HepG2 (cell line): Measurements from ENCODE around the gene PKLR. TPM values are rescaled to one million over a fixed set of nuclear protein-coding genes. Genes with fewer than 3 reads are reported as not detected.
A peak's percentile ranks its signal among the peaks of the same experiment; 100 is the strongest.

Experiments
- ATAD3A ChIP-seq: sonication (generic); formaldehyde crosslinking; IDR thresholded peaks from 2 replicates; pipeline ENCODE4 v1.4.0; 2020; ENCODE audit warnings: missing genetic modification reagents
- HNRNPLL ChIP-seq: fragments of 200-400 bp; formaldehyde crosslinking; IDR thresholded peaks from 2 replicates; pipeline ENCODE4 v1.6.1; 2017; ENCODE audit warnings: mild to moderate bottlenecking, low read depth, low read length; ENCODE audit not compliant: poor library complexity, severe bottlenecking
- NFAT5 ChIP-seq: sonication (generic); formaldehyde crosslinking; IDR thresholded peaks from 2 replicates; pipeline ENCODE4 v1.4.0; 2020; ENCODE audit warnings: missing genetic modification reagents
- NFE2 ChIP-seq: sonication (generic); formaldehyde crosslinking; IDR thresholded peaks from 2 replicates; pipeline ENCODE4 v1.4.0; 2020; ENCODE audit warnings: missing genetic modification reagents
- PHB2 ChIP-seq: fragments of 450-650 bp; IDR thresholded peaks from 2 replicates; pipeline ENCODE4 v1.6.1; 2018; ENCODE audit not compliant: partially characterized antibody
- POLR2AphosphoS5 ChIP-seq: IDR thresholded peaks from 2 replicates; pipeline ENCODE4 v1.6.1; 2012; ENCODE audit warnings: low read depth, low read length
- RARA ChIP-seq: IDR thresholded peaks from 2 replicates; pipeline ENCODE4 v1.6.1; 2016; ENCODE audit warnings: missing genetic modification reagents, missing compliant biosample characterization
- RFX1 ChIP-seq: fragments of 450-650 bp; IDR thresholded peaks from 2 replicates; pipeline ENCODE4 v1.6.1; 2017
- SNAPC4 ChIP-seq: sonication (generic); formaldehyde crosslinking; IDR thresholded peaks from 2 replicates; pipeline ENCODE4 v1.4.0; 2020; ENCODE audit warnings: mild to moderate bottlenecking, missing genetic modification reagents
- TAF1 ChIP-seq: sonication (generic); formaldehyde crosslinking; IDR thresholded peaks from 2 replicates; pipeline ENCODE4 v1.4.0; 2020; ENCODE audit warnings: missing genetic modification reagents
- TERF1 ChIP-seq: sonication (generic); formaldehyde crosslinking; IDR thresholded peaks from 2 replicates; pipeline ENCODE4 v1.8.0; 2022; ENCODE audit warnings: mild to moderate bottlenecking, missing genetic modification reagents, moderate library complexity
- U2AF2 ChIP-seq: fragments of 200-400 bp; formaldehyde crosslinking; IDR thresholded peaks from 2 replicates; pipeline ENCODE4 v1.6.1; 2017; ENCODE audit warnings: low read depth, mild to moderate bottlenecking, low read length
- ZBTB33 ChIP-seq: sonication (generic); formaldehyde crosslinking; IDR thresholded peaks from 2 replicates; pipeline ENCODE4 v1.4.0; 2020; ENCODE audit warnings: missing genetic modification reagents
- ZNF33A ChIP-seq: sonication (generic); formaldehyde crosslinking; IDR thresholded peaks from 2 replicates; pipeline ENCODE4 v1.5.1; 2020; ENCODE audit warnings: missing genetic modification reagents, mild to moderate bottlenecking, moderate library complexity, borderline replicate concordance
- ZNF382 ChIP-seq: sonication (generic); formaldehyde crosslinking; IDR thresholded peaks from 2 replicates; pipeline ENCODE4 v1.5.0; 2020; ENCODE audit warnings: missing genetic modification reagents, mild to moderate bottlenecking, borderline replicate concordance
- ZNF414 ChIP-seq: sonication (generic); formaldehyde crosslinking; IDR thresholded peaks from 2 replicates; pipeline ENCODE4 v1.5.0; 2020; ENCODE audit warnings: missing genetic modification reagents
- ZNF709 ChIP-seq: sonication (generic); formaldehyde crosslinking; IDR thresholded peaks from 2 replicates; pipeline ENCODE4 v1.5.0; 2020; ENCODE audit warnings: mild to moderate bottlenecking, missing genetic modification reagents
- polyA plus RNA-seq, 8 experiments: library from polyadenylated mRNA; depleted of rRNA in 3 of 8; stranded (reverse) in 7 of 8; unstranded in 1 of 8; fragments of >200 nt; fragmentation: Illumina TruSeq in 4 of 8; extraction: Trizol in 4 of 8; gene quantifications; 2 replicates each; pipeline versions ENCODE4 v1.2.1 to v1.2.3, GENCODE V29; 2011 to 2016; ENCODE audit warnings: low read depth in 4 of 8, missing spikeins in 1 of 8, mixed read lengths in 1 of 8; ENCODE audit not compliant: insufficient read depth in 1 of 8
- total RNA-seq, 5 experiments: library from RNA; depleted of rRNA; stranded (reverse); fragments of >200 nt; fragmentation: Illumina TruSeq; extraction: Trizol; gene quantifications; 2 replicates each; pipeline ENCODE4 v1.2.3, GENCODE V29; 2016; ENCODE audit warnings: low read depth in 1 of 5

PKLR gene
- total and polyA plus RNA-seq, 2 of the 13 experiments (the other 11 are each of a cell fraction or from before 2014, with no cell fraction given), result 10.3 to 29.3 TPM

- TF ChIP-seq NFAT5 (CRISPR knock-in tag), result no peak
- TF ChIP-seq ZNF709, result no peak
- no peak for TF ChIP-seq TAF1 (CRISPR knock-in tag)
- no peak for TF ChIP-seq ZNF382 (CRISPR knock-in tag)
- TF ChIP-seq POLR2AphosphoS5, result no peak; the same call in 1 of the 2 replicates
- TF ChIP-seq ZNF33A (CRISPR knock-in tag), result no peak
- no peak for TF ChIP-seq RFX1
- TF ChIP-seq NFE2 (CRISPR knock-in tag), result no peak
- peak; percentile 52; the same call in 1 of the 2 replicates for TF ChIP-seq RARA
- no peak for TF ChIP-seq ATAD3A (CRISPR knock-in tag)
- no peak for TF ChIP-seq U2AF2
- TF ChIP-seq TERF1 (CRISPR knock-in tag), result no peak
- no peak for TF ChIP-seq PHB2
- no peak for TF ChIP-seq HNRNPLL
- no peak for TF ChIP-seq SNAPC4 (CRISPR knock-in tag)
- TF ChIP-seq ZBTB33 (CRISPR knock-in tag), result no peak
- peak; percentile 60 for TF ChIP-seq ZNF414 (CRISPR knock-in tag)
These were observed 15.6 kb downstream of the PKLR start (continued) for GRCh38 chr1:155285631-155286044.
